Mesenchymal stem cell (in vitro differentiated cells and primary cell): ENCODE results near the gene C19orf85.
A peak's percentile ranks its signal among the peaks of the same experiment; 100 is the strongest.
"Not testable (repeated sequence)": the region's sequence is repeated elsewhere in the genome, so short reads cannot be mapped to it uniquely, and the experiment has no call there.

Source experiments
- DNase-seq: peaks from one replicate; pipeline ENCODE4 v3.0.0-alpha.2; 2013
- H2AFZ ChIP-seq: one replicate; pipeline ENCODE4 v1.6.1; 2013; ENCODE audit warnings: low read depth, mild to moderate bottlenecking, control low read depth, inconsistent platforms, low read length, moderate library complexity
- H2AK5ac ChIP-seq: 2 replicates; pipeline ENCODE4 v1.6.1; 2013; ENCODE audit warnings: low read length, moderate library complexity, mild to moderate bottlenecking, inconsistent platforms; ENCODE audit not compliant: severe bottlenecking
- H2BK120ac ChIP-seq: one replicate; pipeline ENCODE4 v1.6.1; 2013; ENCODE audit warnings: low read depth, mild to moderate bottlenecking, inconsistent platforms, low read length, moderate library complexity
- H2BK12ac ChIP-seq, 2 experiments: one replicate each; pipeline ENCODE4 v1.6.1; 2013; ENCODE audit warnings: inconsistent platforms in 2 of 2, low read length in 2 of 2, mild to moderate bottlenecking in 2 of 2, moderate library complexity in 2 of 2, control low read depth in 1 of 2
- H2BK15ac ChIP-seq: one replicate; pipeline ENCODE4 v1.6.1; 2013; ENCODE audit warnings: mild to moderate bottlenecking, low read depth, inconsistent platforms; ENCODE audit not compliant: poor library complexity, severe bottlenecking
- H2BK5ac ChIP-seq: 2 replicates; pipeline ENCODE4 v1.6.1; 2013; ENCODE audit warnings: low read depth, mild to moderate bottlenecking, low read length, control low read depth, inconsistent platforms; ENCODE audit not compliant: poor library complexity, severe bottlenecking
- H3K14ac ChIP-seq, 2 experiments: one replicate each; pipeline ENCODE4 v1.6.1; 2013; ENCODE audit warnings: inconsistent platforms in 2 of 2, low read length in 2 of 2, control low read depth in 1 of 2, mild to moderate bottlenecking in 1 of 2, moderate library complexity in 1 of 2
- H3K18ac ChIP-seq, 2 experiments: one replicate each; pipeline ENCODE4 v1.6.1; 2013; ENCODE audit warnings: inconsistent platforms in 2 of 2, low read length in 2 of 2, control low read depth in 1 of 2, low read depth in 1 of 2, mild to moderate bottlenecking in 1 of 2
- H3K23ac ChIP-seq, 2 experiments: one replicate each; pipeline ENCODE4 v1.6.1; 2013; ENCODE audit warnings: inconsistent platforms in 2 of 2, low read length in 2 of 2, mild to moderate bottlenecking in 2 of 2, moderate library complexity in 2 of 2, control low read depth in 1 of 2
- H3K27ac ChIP-seq: 2 replicates; pipeline ENCODE4 v1.5.1; 2013; ENCODE audit warnings: mild to moderate bottlenecking, moderate library complexity, low read length, control low read depth, inconsistent platforms; ENCODE audit not compliant: poor library complexity, severe bottlenecking
- H3K27me3 ChIP-seq, 2 experiments: 2 replicates each; pipeline versions ENCODE4 v1.6.1 to v1.7.0; 2013; ENCODE audit warnings: low read length in 2 of 2, mild to moderate bottlenecking in 2 of 2, moderate library complexity in 2 of 2, control low read depth in 1 of 2, inconsistent platforms in 1 of 2; ENCODE audit not compliant: control insufficient read depth in 1 of 2, insufficient read depth in 1 of 2
- H3K36me3 ChIP-seq, 2 experiments: 2 replicates each; pipeline versions ENCODE4 v1.6.1 to v1.7.0; 2013; ENCODE audit warnings: low read length in 2 of 2, control low read depth in 1 of 2, inconsistent platforms in 1 of 2, low read depth in 1 of 2, mild to moderate bottlenecking in 1 of 2; ENCODE audit not compliant: insufficient read depth in 2 of 2, control insufficient read depth in 1 of 2
- H3K4ac ChIP-seq, 2 experiments: one replicate each; pipeline ENCODE4 v1.6.1; 2013; ENCODE audit warnings: inconsistent platforms in 2 of 2, low read length in 2 of 2, mild to moderate bottlenecking in 2 of 2, moderate library complexity in 2 of 2, control low read depth in 1 of 2, low read depth in 1 of 2
- H3K4me1 ChIP-seq: 2 replicates; pipeline ENCODE4 v1.6.1; 2013; ENCODE audit warnings: low read depth, low read length, control low read depth; ENCODE audit not compliant: control insufficient read depth, insufficient read depth
- H3K4me2 ChIP-seq: 2 replicates; pipeline ENCODE4 v1.6.1; 2013; ENCODE audit warnings: low read length, mild to moderate bottlenecking, inconsistent platforms; ENCODE audit not compliant: poor library complexity, severe bottlenecking
- H3K4me3 ChIP-seq, 2 experiments: 2 replicates each; pipeline versions ENCODE4 v1.5.1 to v1.7.0; 2013; ENCODE audit warnings: low read length in 2 of 2, mild to moderate bottlenecking in 2 of 2, control low read depth in 1 of 2, low read depth in 1 of 2; ENCODE audit not compliant: insufficient read depth in 1 of 2
- H3K79me1 ChIP-seq: replicated peaks from 2 replicates; pipeline ENCODE4 v1.6.1; 2013; ENCODE audit warnings: mild to moderate bottlenecking, control low read depth, low read length, inconsistent platforms; ENCODE audit not compliant: poor library complexity, severe bottlenecking
- H3K9ac ChIP-seq: 2 replicates; pipeline ENCODE4 v1.7.0; 2013; ENCODE audit warnings: mild to moderate bottlenecking, low read length, moderate library complexity
- H3K9me3 ChIP-seq: 2 replicates; pipeline ENCODE4 v1.7.0; 2013; ENCODE audit warnings: mild to moderate bottlenecking, low read length; ENCODE audit not compliant: control insufficient read depth
- H4K8ac ChIP-seq: one replicate; pipeline ENCODE4 v1.6.1; 2013; ENCODE audit warnings: inconsistent platforms, mild to moderate bottlenecking, low read length, moderate library complexity
- H4K91ac ChIP-seq: one replicate; pipeline ENCODE4 v1.6.1; 2013; ENCODE audit warnings: mild to moderate bottlenecking, low read length, inconsistent platforms
- WGBS: methylation state at CpG from one replicate; pipeline ENCODE4 v1.1.7; 2013; ENCODE audit warnings: mixed read lengths; 5-methylcytosine and 5-hydroxymethylcytosine counted together

C19orf85 gene

DNA sequence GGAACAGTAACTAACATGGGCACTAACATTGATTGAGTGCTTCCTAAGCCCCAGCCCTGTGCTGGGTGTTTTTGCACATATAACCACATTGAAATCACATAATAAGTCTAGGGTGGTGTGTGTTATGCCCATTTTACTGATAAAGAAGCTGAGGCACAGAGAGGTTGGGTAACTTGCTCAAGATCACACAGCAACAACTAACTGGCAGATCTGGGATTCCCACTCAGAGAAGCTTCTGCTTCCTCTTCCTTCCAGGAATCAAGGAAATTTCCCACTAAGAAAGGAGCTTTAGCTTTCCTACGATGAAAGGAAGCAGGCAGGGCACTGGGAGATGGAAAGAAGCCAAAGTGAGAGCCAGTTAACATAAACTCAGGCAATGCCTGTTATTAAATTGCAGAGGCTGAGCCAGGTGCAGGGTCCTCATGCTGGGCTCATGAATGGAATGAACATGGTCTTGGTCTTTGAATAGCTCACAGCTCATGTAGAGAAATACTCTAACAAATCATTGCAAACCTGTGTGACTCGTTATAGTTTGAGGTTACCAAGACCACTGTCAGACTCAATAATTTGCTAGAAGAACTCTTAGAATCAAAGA, 33.8 kb upstream of the C19orf85 start:
- no peak overlapping the region for H3K4me2 ChIP-seq
- DNase-seq, result no peak
- no peak overlapping the region for H3K18ac ChIP-seq
- no peak overlapping the region for H3K23ac ChIP-seq
- H3K4ac ChIP-seq, result no peak overlapping the region
- no peaks in the 10 kb centered on the region for H3K27me3 ChIP-seq
- no peak overlapping the region for H3K9ac ChIP-seq
- H3K4me1 ChIP-seq, result peaks cover 11% of the 10 kb centered on the region
- no peak overlapping the region for H3K14ac ChIP-seq
- WGBS, result 81% methylated on average over 2 of the region's 2 CpGs
- no peak overlapping the region for H4K91ac ChIP-seq
- no peak overlapping the region for H2BK15ac ChIP-seq
- H3K9me3 ChIP-seq, result no peaks in the 10 kb centered on the region
- H4K8ac ChIP-seq, result no peak overlapping the region
- H3K36me3 ChIP-seq, result peaks cover 55 to 74% of the 10 kb centered on the region in 2 experiments
- H2BK12ac ChIP-seq, result no peak overlapping the region
- H2AK5ac ChIP-seq, result no peak overlapping the region
- H2AFZ ChIP-seq, result no peak overlapping the region
- H3K4me3 ChIP-seq, result no peak overlapping the region
- H3K79me1 ChIP-seq, result no peaks in the 10 kb centered on the region
- no peak overlapping the region for H3K27ac ChIP-seq
- H2BK120ac ChIP-seq, result no peak overlapping the region
- no peak overlapping the region for H2BK5ac ChIP-seq

GRCh38 chr19:55497763-55498162, 33.2 kb upstream of the C19orf85 start:
- H2AK5ac ChIP-seq, result no peak overlapping the region
- H3K9ac ChIP-seq, result no peak overlapping the region
- H3K14ac ChIP-seq, result no peak overlapping the region
- H3K27ac ChIP-seq, result no peak overlapping the region
- no peak for DNase-seq
- H4K91ac ChIP-seq, result no peak overlapping the region
- H3K23ac ChIP-seq, result no peak overlapping the region
- no peak overlapping the region for H4K8ac ChIP-seq
- no peak overlapping the region for H3K4me2 ChIP-seq
- H2BK5ac ChIP-seq, result no peak overlapping the region
- H3K27me3 ChIP-seq, result no peaks in the 10 kb centered on the region
- H2BK15ac ChIP-seq, result no peak overlapping the region
- no peaks in the 10 kb centered on the region for H3K9me3 ChIP-seq
- H3K4me1 ChIP-seq, result peaks cover 14% of the 10 kb centered on the region
- H3K18ac ChIP-seq, result no peak overlapping the region
- WGBS, result 90% methylated on average over 12 of the region's 13 CpGs
- H2AFZ ChIP-seq, result no peak overlapping the region
- H3K79me1 ChIP-seq, result no peaks in the 10 kb centered on the region
- no peak overlapping the region for H3K4me3 ChIP-seq
- H3K4ac ChIP-seq, result no peak overlapping the region
- no peak overlapping the region for H2BK120ac ChIP-seq
- H3K36me3 ChIP-seq, result peaks cover 51 to 70% of the 10 kb centered on the region in 2 experiments
- no peak overlapping the region for H2BK12ac ChIP-seq

DNA sequence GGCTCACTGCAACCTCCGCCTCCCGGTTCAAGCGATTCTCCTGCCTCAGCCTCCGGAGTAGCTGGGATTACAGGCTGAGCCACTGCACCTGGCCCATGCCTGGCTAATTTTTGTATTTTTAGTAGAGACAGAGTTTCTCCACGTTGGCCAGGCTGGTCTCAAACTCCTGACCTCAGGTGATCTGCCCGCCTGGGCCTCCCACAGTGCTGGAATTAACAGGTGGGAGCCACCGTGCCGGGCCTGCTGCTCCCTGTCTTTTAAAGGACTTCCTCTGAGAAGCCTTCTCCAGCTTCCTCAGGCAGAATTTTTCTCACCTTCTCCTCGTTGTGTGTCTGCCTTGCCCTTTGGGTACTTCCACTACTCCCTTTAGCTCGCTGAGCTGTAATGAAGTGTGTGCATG, 32.3 kb upstream of the C19orf85 start:
- not testable (repeated sequence) for H3K23ac ChIP-seq, H4K91ac ChIP-seq, H2BK120ac ChIP-seq, H3K4me3 ChIP-seq, H3K14ac ChIP-seq, H3K4me2 ChIP-seq, H3K27me3 ChIP-seq, H2BK12ac ChIP-seq, H4K8ac ChIP-seq, H2AFZ ChIP-seq, H3K27ac ChIP-seq, H3K9me3 ChIP-seq, DNase-seq, H2BK15ac ChIP-seq, H3K18ac ChIP-seq, H3K79me1 ChIP-seq, H2BK5ac ChIP-seq, H3K4ac ChIP-seq, H2AK5ac ChIP-seq
- 81% methylated on average over 10 of the region's 10 CpGs for WGBS
- H3K9ac ChIP-seq, result peak overlapping the region; percentile 17
- peaks cover 17% of the 10 kb centered on the region for H3K4me1 ChIP-seq
- H3K36me3 ChIP-seq, result peaks cover 55 to 62% of the 10 kb centered on the region in 2 experiments

- Histone ChIP-seq H3K4me1 (peaks cover 21% of the 10 kb centered on the region), H3K18ac (no peak overlapping the region), H2BK12ac (no peak overlapping the region), H2BK15ac (no peak overlapping the region), H3K79me1 (peaks cover 1% of the 10 kb centered on the region), H3K9me3 (no peaks in the 10 kb centered on the region), H3K27ac (no peak overlapping the region), H2BK120ac (no peak overlapping the region), H4K8ac (no peak overlapping the region), H2AK5ac (no peak overlapping the region), H3K36me3 (peaks cover 52 to 55% of the 10 kb centered on the region in 2 experiments), H2AFZ (no peak overlapping the region), H4K91ac (no peak overlapping the region), H3K23ac (no peak overlapping the region), H2BK5ac (no peak overlapping the region), H3K4me3 (no peak overlapping the region), H3K9ac (peak overlapping the region; percentile 49), H3K4ac (no peak overlapping the region), H3K14ac (no peak overlapping the region), H3K27me3 (no peaks in the 10 kb centered on the region), H3K4me2 (no peak overlapping the region)
- WGBS, result 74% methylated on average over 11 of the region's 11 CpGs
- no peak for DNase-seq
These were observed 31.2 kb upstream of the C19orf85 start for GRCh38 chr19:55495646-55496349.
